Lower lobe of right lung (tissue), 2 donors: ENCODE data around the gene DCST1. TPM values are rescaled to one million over a fixed set of nuclear protein-coding genes. Genes with fewer than 3 reads are reported as not detected.

ENCODE experiments used
- ATAC-seq, 2 donors: fragments of 200-7000 bp; cut with Tn5 transposase; one replicate each; pipeline ENCODE4 v1.9.1; 2020 to 2022; ENCODE audit warnings: mild to moderate bottlenecking in 2 of 2, moderate library complexity in 2 of 2
- DNase-seq: peaks from one replicate; pipeline ENCODE4 v3.0.0-alpha.2; 2020
- H3K27ac ChIP-seq: fragments of 200-600 bp; one replicate; pipeline ENCODE4 v1.8.0; 2022
- H3K27me3 ChIP-seq: fragments of 200-600 bp; one replicate; pipeline ENCODE4 v1.8.0; 2022; ENCODE audit warnings: low read depth
- H3K36me3 ChIP-seq: fragments of 200-600 bp; one replicate; pipeline ENCODE4 v1.8.0; 2022; ENCODE audit warnings: mild to moderate bottlenecking
- H3K4me1 ChIP-seq: fragments of 200-600 bp; one replicate; pipeline ENCODE4 v1.8.0; 2022
- H3K4me3 ChIP-seq: fragments of 200-600 bp; one replicate; pipeline ENCODE4 v1.8.0; 2022; ENCODE audit warnings: mild to moderate bottlenecking
- H3K9me3 ChIP-seq: fragments of 200-600 bp; one replicate; pipeline ENCODE4 v1.8.0; 2022
- intact Hi-C: fragments of 100-400 bp; cut with DNase I; formaldehyde crosslinking; loops from one replicate; pipeline ENCODE4 v1.11.0; 2022
- total RNA-seq: library from RNA; stranded (reverse); fragmentation: NEBNext Ultra II Directional; extraction: Animal tissue kit (Norgen Biotek cat#: 25700); gene quantifications from one replicate; pipeline ENCODE4 v1.2.1, GENCODE V29; 2021
- TF ChIP-seq, protein P1 (sequence below): fragments of 200-600 bp; IDR thresholded peaks from one replicate; pipeline ENCODE4 v1.8.0; 2022; ENCODE audit warnings: antibody characterized with exemption, mild to moderate bottlenecking
- donor health status: DM: no; HTN: yes; CAD: no; lungs with severe emphysema.

Gene DCST1
- total RNA-seq, 1 donor from 2014 or later = not detected

DNA sequence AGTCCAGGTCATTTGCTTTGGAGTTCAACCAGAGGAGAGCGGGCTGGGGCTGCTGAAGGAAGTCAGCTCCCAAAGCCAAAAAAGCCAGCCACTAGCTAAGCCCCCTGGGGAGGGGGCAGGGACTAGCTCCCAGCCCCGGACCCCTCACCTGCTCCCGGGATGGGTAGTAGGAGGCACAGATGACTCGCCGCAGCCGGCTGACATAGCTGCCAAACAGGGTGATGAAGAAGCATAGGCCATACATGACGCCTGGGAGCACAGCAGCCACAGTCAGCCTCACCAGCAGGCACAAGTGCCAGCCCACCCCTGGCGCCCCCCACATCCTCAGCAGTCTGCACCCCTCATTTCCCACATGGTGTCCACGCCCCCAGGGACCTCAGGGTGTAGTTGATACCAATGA is 7.5 kb upstream of the DCST1 start:
- H3K4me1 ChIP-seq = no peaks in the 10 kb centered on the region
- no peaks in the 10 kb centered on the region for H3K9me3 ChIP-seq
- ATAC-seq (no peak), DNase-seq (no peak)
- intact Hi-C loops = no loop called here
- H3K4me3 ChIP-seq = no peak overlapping the region
- H3K27ac ChIP-seq = no peak overlapping the region
- TF ChIP-seq, protein P1, sequence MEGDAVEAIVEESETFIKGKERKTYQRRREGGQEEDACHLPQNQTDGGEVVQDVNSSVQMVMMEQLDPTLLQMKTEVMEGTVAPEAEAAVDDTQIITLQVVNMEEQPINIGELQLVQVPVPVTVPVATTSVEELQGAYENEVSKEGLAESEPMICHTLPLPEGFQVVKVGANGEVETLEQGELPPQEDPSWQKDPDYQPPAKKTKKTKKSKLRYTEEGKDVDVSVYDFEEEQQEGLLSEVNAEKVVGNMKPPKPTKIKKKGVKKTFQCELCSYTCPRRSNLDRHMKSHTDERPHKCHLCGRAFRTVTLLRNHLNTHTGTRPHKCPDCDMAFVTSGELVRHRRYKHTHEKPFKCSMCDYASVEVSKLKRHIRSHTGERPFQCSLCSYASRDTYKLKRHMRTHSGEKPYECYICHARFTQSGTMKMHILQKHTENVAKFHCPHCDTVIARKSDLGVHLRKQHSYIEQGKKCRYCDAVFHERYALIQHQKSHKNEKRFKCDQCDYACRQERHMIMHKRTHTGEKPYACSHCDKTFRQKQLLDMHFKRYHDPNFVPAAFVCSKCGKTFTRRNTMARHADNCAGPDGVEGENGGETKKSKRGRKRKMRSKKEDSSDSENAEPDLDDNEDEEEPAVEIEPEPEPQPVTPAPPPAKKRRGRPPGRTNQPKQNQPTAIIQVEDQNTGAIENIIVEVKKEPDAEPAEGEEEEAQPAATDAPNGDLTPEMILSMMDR = no peak
- no peaks in the 10 kb centered on the region for H3K27me3 ChIP-seq
- H3K36me3 ChIP-seq = no peaks in the 10 kb centered on the region

DNA sequence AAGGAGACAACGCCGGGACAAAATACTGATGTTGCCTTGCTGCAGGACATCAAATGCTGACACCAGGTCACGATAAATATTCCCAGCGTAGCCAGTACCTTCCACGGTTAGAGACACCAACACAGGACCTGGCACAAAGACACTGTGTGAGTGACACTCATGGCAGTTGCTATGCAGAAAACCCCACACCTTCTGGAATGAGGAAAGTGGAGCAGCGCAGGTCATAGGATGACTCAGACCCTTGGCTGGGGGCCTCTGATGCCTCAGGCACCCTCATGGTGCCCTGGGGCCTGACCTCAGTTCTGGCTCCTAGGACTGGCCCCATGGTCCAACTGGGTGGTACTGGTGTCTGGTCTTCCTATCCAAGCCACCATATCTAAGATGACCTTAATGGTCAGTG is 7.0 kb upstream of the DCST1 start:
- H3K27me3 ChIP-seq = no peaks in the 10 kb centered on the region
- H3K27ac ChIP-seq = no peak overlapping the region
- H3K9me3 ChIP-seq = no peaks in the 10 kb centered on the region
- no peak overlapping the region for H3K4me3 ChIP-seq
- no peak for DNase-seq
- H3K36me3 ChIP-seq = no peaks in the 10 kb centered on the region
- no peak for ATAC-seq
- H3K4me1 ChIP-seq = no peaks in the 10 kb centered on the region
- TF ChIP-seq, protein P1 = no peak
- intact Hi-C loops = no loop called here

DNA sequence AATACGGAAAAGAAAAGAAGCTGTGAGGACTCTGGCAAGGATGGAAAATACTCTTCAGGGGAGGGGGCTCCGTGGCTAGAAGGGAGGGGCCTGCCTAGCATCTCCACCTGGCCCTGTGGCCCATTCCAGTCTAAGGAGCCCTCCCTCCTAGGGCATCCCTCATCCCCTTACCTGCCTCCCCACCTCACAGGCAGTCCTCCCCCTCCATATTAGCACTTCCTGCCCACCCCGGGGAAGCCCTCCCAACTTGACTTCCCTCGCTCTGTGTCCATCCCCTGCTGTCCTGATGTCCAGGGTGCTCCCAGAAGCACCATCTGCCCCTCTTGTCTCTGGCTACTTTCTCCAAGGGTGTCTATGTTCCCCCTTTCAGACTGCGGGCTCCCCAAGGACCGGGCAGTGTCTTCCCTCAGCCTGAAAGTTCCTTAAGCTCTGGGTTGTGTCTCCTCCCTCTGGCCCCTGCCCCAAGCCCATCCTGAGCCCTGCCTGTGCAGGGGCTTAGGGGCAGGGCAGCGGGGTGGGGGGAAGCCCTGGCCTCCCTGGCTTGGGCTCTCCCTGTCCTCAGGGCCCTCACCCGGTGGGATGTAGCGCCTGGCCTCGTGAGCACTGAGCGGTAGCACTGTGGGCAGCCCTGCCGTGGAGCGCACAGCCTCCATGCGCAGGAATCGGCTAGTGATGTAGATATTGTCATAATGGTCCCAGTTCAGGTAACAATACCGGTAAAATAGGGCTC is 3.9 kb upstream of the DCST1 start:
- Histone ChIP-seq H3K36me3 (no peaks in the 10 kb centered on the region), H3K27me3 (no peaks in the 10 kb centered on the region), H3K27ac (no peak overlapping the region), H3K9me3 (no peaks in the 10 kb centered on the region), H3K4me1 (no peaks in the 10 kb centered on the region), H3K4me3 (no peak overlapping the region)
- TF ChIP-seq, protein P1 = no peak
- intact Hi-C loops = no loop called here
- DNase-seq (no peak), ATAC-seq (no peak)

DNA sequence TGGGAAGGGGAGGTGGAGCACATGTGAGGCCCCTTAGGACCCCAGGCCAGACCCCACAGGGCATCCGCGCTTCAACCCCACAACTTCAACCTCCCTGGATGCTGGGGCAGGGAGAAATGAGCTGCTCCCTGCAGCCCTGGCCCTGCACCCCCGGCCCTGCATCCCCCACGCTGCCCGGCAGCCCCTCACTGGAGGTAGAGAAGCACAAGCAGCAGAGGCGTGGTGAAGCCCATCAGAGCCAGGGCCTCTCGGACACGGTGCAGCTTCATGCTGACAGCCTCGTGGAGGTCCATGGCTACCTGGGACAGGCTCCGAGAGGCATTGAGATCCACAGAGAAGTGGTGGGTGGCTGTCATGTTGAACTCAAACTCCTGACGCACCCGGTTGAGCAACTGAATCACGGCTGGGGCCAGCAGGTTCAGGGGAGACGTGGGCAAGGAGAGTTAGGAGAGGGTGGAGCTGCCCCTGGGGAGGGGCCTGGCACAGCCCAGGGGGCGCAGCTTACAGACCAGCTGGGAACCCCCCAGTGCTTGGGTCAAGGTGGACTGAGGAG is 3.3 kb upstream of the DCST1 start:
- no peak overlapping the region for H3K4me3 ChIP-seq
- ATAC-seq (no peak), DNase-seq (no peak)
- no peaks in the 10 kb centered on the region for H3K27me3 ChIP-seq
- H3K27ac ChIP-seq = no peak overlapping the region
- H3K9me3 ChIP-seq = no peaks in the 10 kb centered on the region
- TF ChIP-seq, protein P1 = no peak
- H3K36me3 ChIP-seq = no peaks in the 10 kb centered on the region
- no peaks in the 10 kb centered on the region for H3K4me1 ChIP-seq
- intact Hi-C loops = no loop called here

DNA sequence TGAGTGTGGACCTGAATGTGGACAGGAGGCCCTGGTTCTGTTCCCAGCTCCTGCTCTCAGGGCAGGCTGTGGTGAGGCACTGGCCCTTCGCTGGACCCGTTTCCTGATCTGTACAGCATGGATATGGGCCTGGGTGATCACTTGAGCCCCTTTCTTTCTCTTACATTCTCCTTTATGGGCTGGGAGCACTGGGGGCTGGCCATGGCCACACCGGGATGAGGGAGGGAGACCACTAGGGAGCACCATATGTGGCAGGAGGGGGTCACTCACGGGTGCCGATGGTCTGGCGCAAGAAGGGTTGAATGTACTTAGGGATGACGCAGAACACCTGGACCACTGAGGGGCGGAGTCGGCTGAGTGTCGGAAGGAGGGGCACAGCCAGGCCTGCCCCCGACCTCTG is 2.7 kb upstream of the DCST1 start:
- Histone ChIP-seq H3K27ac (no peak overlapping the region), H3K4me1 (no peaks in the 10 kb centered on the region), H3K27me3 (no peaks in the 10 kb centered on the region), H3K36me3 (no peaks in the 10 kb centered on the region), H3K9me3 (no peaks in the 10 kb centered on the region), H3K4me3 (no peak overlapping the region)
- DNase-seq = no peak
- TF ChIP-seq, protein P1 = no peak
- ATAC-seq = no peak
- intact Hi-C loops = no loop called here
